ENCODE data around the gene BCL10.

GRCh38 chr1:85300140-85300539 lies 23.7 kb upstream of the BCL10 start:
- TF ChIP-seq POLR2A (IDR thresholded peaks at IDR 0.05) (no peak), CTCF (IDR thresholded peaks at IDR 0.05) (no peak)
